CD4-positive, alpha-beta T cell treated with Interleukin-4 for 4 hours (primary cell): ENCODE measurements around the gene PASK.

Experiments
- DNase-seq: peaks from one replicate; pipeline ENCODE4 v3.0.0-alpha.2; 2020

The PASK gene

GRCh38 chr2:241074901-241075540, 74.3 kb downstream of the PASK start:
- no peak for DNase-seq

DNA sequence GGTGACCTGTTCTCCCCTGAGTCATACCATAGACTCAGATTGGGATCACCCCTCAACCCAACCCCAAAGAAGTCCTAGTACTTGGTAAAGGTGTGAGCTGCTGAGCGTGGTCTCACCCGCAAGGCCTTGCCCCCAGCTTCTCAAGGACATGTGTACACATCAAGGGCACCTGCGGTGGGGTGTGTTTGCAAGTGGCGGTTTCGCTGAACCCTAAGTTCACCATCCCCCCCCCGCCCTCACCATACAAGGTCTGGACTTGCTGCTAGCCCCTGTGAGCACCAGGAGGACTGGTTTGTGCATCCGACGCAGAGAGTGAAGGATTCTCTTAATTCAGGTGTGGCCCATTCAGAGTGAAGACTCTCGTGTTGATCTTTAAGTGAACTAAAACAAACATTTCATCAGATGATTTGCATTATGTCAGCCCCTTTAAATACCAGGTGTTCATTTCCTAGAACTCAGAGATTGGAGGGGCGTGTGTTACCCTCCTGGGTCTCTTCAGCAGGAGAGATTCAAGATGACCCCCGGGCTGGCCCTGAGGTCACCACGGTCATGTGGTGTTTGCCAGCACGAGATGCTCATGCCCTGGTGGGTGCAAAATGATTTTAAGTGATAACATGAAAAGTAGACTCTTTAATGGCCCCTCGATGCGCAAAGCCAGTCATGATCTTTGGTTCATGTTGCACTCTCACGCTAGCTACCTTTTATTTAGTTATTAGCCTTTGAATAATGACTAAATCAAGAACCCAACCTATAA, 75.0 kb downstream of the PASK start:
- no peak for DNase-seq

- DNase-seq, result no peak
Measured at GRCh38 chr2:241073166-241074064, 75.9 kb downstream of the PASK start.

DNA sequence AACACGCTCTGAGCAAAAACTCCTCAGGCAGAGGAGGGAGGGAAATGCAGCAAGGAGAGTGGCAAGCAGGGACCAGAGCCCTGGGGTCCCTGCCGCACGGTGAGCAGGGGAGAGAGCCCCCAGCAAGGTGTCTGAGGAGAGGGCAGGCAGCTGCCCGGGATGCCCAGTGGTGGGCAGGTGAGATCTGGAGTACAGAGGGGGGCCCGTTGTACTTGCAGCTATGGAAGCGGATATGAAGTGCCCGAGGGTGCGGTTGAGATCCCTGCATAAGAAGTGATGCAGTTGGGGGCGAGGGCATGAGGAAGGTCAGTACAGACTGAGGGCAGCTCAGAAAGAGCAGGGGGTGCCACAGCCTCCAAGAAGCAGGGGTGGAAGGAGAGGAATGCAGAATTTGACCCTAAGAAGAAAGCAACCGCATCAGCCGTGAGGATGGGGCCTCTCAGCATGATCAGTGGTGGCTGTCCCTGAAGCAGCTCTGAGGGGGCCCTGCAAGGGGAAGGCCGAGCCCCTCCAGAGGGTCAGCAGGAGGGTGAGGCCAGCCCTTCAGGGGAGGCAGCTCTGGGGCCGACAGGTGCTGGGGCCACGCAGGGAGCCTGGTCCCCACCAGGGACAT, 76.6 kb downstream of the PASK start:
- DNase-seq, result no peak

- DNase-seq, result no peak
Measured at GRCh38 chr2:241072151-241072550, 77.1 kb downstream of the PASK start.

DNA sequence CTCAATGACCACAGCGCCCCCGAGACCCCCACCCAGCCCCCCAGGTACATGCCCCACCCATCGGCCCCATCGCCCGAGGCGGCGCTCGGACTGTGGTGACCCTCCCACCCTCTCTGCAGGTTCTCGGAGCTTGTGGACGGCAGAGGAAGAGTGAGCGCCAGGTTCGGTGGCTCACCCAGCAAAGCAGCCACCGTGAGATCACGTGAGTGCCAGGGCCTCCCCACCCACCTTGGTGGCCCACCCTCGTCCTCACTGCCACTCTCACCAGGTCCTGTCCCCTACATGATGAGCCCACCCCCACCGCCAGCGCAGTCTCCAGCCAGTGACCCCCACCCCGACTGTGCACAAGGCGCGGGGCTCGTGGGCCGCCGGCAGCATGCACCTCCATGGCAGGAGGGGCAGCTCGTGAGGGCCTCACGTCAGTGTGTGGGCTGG, 77.6 kb downstream of the PASK start:
- no peak for DNase-seq

- no peak for DNase-seq
Measured at GRCh38 chr2:241070811-241071676, 78.2 kb downstream of the PASK start.

- DNase-seq, result no peak
Measured at GRCh38 chr2:241070361-241070760, 78.9 kb downstream of the PASK start.

DNA sequence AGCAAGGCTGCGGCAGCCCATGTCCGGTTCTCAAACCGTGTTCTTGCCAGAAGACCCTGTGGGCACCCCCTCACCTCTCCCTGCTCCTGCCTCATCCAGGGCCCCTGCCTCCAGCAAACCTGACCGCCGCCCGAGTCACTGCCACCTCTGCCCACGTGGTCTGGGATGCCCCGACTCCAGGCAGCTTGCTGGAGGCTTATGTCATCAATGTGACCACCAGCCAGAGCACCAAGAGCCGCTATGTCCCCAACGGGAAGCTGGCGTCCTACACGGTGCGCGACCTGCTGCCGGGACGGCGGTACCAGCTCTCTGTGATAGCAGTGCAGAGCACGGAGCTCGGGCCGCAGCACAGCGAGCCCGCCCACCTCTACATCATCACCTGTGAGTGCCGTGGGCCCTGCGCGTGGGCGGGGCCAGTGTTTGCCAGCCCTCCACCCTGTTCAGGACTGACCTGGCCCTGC, 79.4 kb downstream of the PASK start:
- no peak for DNase-seq

DNA sequence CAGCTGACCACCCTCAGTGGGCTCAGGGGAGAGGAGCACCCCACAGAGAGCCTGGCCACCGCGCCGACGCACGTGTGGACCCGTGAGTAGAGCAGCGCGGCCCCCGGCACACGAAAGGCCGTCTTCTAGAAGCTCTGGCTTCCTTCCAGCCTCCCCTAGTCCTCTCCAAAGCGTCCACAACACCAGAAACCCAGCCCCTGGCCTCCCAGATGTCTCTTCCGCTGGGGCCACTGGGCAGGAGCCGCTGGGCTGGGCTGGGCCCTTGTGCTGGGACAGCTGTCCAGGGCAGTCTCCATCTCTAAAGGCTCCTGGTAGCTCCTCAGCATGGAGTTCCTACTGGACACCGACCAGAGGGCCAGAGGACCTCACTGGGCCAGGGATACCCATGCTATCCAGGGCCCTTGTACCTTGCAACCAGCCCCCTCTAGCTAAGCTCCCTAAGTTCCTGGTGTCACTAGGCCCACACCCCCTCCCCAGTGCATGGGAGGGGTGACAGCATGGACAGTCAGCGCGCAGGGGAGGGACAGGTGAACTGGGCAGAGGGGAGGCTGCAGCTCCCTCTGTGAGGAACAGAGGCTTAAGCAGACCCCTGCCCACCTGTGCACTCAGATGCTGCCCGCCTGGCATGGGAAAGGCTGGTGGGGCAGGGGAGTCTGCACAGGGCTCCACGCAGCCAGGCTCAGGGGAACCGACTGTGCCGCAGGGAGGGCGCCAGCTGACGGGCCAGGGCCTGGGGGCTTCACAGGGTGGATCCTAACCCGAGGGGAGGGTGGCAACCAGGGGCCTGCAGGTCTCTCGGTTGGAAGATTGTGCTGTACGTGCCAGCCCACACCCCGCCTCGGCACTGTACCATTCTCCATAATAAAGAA, 80.1 kb downstream of the PASK start:
- DNase-seq, result no peak

DNA sequence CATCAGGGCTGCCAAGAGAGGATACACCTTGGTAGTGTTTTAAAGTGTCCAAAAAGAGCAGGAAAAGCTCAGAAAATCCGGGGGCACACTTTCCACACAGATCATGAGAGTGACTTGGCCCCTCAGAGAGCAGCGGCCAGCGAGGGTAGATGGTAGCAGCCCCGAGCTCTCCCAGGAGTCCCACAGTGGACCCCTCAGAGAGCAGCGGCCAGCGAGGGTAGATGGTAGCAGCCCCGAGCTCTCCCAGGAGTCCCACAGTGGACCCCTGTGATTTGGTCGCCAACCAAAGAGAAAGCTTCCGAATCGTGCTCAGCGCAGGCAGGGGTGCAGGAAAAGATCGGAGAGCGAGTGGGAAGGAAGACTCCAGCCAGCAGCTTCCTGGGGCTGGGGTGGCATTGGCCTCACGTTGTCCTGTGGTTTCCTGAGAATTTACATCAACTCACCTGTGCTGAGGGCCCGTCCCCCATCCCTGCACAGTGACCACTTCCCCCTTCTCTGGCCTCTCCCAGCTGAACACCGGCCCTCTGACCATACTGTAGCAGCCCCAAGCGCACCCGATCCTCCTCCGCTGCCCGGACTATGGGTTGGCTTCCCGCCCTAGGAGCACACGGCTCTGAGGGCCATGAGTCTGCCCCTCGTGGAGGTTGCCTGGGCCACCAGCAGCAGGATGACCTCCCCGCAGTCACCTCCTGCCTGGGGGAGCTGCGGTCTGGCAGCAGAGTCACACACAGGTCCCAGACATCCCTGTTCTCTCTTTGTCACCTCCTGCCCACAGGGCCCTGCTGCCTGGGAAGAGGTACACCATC, 80.9 kb downstream of the PASK start:
- DNase-seq, result no peak

GRCh38 chr2:241067501-241068135, 81.7 kb downstream of the PASK start:
- no peak for DNase-seq

DNA sequence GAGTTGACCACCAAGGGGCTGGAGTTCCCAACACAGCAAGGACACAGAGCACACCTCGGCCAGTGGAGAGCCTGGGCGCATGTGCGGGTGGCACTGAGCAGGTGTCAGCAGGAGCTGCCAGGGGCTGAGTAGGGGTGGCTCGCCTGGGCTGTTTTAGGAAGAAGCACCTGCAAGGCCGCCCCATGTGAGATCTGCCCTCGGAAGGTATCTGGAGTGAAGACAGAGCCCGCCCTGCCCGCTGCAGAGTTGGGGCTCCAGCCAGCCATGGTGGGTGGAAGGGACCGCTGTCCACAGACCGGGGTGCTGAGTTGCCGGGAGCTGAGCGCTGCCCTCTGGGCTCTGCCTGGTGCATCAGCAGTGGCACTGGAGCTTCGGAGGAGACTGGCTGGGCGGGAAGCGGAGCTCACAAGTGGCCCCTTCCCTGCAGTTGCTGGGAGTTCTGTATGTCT, 82.4 kb downstream of the PASK start:
- DNase-seq, result no peak

DNA sequence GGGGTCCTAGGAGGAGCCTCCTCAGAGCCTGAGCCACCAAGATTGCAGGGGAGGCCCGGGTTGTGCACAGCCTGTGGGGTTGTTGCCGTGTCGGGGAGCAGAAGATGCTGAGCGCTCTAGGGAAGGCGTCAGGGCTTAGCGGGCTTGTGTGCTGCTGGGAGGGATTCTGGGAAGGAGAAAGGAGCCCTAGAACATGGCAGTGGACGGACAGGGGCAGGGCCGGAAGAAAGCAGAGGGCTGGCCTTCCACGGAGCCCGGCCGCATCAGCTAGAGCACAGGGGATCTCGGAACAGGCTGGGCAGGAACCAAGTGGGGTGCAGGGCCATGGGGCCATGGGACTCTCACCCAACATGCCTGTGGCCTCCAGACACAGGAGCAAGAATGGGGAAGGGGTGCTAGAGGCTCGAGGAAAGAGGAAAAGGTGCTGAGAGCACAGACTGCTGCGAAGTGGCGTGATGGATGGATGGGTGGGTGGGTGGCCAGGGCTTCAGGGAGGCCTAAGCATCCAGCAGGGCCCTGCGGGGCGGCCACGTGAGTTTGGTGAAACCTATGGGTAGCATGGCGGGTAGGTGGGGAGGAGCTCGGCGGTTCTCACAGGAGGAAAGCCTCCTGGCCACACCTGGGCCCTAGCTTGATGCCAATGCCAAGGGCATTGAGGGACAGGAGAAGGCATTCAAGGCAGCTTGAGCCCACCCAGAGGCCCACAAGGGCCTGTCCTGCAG, 82.9 kb downstream of the PASK start:
- DNase-seq, result no peak

- DNase-seq, result no peak
Measured at GRCh38 chr2:241065355-241065803, 83.9 kb downstream of the PASK start.

DNA sequence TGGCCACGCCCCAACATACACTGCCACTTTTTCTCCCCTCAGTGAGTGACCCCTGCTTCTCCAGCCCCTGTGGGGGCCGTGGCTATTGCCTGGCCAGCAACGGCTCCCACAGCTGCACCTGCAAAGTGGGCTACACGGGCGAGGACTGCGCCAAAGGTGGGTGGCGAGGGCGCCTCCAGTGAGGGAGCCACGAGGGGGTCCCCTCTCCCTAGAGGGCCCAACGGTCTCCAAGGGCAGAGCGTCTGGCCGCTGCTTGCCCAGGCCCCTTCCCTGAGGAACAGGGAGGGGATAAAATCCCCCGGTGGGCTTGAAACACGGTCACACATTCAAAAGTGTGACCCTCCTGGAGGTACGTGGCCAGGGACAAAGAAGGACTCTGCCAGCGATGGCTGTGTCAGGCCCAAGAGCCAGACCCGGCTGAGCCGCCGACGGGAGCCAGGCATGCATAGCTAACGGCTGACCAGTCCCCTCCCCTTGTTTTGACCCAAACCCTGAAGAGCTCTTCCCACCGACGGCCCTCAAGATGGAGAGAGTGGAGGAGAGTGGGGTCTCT, 84.4 kb downstream of the PASK start:
- no peak for DNase-seq

GRCh38 chr2:241064008-241064801, 85.1 kb downstream of the PASK start:
- peak; percentile 26 for DNase-seq

GRCh38 chr2:241063587-241063986, 85.7 kb downstream of the PASK start:
- no peak for DNase-seq
